Measurements from ENCODE around the gene ELF1.
"Not testable (repeated sequence)": the region's sequence is repeated elsewhere in the genome, so short reads cannot be mapped to it uniquely, and the experiment has no call there.

Gene ELF1

DNA sequence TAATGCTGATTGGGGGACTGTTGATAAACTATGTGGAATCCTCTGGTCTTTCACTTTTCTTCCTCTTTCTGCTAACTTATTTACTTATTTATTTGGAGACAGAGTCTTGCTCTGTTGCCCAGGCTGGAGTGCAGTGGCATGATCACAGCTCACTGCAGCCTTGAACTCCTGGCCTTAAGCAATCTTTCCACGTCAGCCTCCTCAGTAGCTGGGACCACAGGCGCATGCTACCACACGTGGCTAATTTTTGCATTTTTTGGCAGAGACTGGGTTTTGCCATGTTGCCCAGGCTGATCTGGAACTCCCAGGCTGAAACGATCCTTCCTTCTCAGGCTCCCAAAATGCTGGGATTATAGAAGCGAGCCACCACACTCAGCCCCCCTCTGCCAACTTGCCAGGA, 77.5 kb downstream of the ELF1 start:
- FAIRE-seq (no peak), DNase-seq (ENCODE audit: low spot score) (no peak)

DNA sequence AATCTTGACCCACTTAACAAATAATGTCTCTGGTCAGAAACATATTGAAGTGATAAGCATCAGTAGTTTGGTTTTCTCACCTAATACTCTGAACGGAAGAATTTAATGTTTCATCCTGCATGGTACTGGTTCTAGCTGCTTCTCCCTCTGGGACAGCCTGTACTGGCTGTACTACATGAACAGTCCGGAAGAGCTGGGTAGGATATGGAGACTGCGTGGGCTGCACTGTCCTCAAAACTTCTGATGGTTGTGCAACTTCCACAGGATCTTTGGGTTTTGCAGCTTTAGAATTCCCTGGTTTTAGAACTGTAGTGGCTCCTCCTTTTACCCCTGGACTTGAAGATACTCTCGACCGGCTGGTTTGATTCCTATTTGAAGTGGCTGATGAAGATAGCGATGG, 78.3 kb downstream of the ELF1 start:
- DNase-seq (ENCODE audit: low spot score) (no peak), FAIRE-seq (no peak)

DNA sequence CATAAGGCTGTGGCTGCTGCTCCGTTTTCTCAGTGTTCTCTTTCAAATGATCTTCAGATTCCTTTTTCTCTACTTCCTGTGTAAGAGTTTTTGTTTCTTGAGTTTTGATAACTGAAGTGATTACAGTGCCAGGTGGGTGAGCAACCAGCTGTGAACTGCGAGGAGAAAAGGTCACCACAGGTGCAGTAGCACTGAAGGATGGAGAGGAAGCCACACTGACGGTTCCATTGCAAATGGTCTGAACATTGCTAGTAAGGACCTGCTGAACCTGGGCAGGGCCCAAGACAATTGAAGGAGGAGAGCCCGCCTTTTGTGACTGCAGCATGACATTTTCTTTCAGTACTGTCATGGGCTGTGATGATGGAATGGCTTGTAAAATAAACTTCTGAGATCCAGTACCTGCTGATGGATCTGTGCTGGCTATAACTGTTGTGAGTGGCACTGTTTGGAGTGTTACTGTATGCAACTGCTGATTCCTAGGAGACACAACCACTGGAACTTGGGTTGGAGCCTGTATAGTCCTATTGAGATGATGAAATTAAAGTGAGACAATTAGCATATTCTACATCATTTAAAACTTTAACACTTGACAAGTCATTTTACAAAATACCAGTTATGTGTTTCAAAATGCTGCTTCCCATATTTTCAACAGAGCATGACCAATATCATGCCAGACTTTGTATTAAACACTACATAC, 85.5 kb downstream of the ELF1 start:
- no peak for DNase-seq (ENCODE audit: low spot score)
- FAIRE-seq = no peak

DNA sequence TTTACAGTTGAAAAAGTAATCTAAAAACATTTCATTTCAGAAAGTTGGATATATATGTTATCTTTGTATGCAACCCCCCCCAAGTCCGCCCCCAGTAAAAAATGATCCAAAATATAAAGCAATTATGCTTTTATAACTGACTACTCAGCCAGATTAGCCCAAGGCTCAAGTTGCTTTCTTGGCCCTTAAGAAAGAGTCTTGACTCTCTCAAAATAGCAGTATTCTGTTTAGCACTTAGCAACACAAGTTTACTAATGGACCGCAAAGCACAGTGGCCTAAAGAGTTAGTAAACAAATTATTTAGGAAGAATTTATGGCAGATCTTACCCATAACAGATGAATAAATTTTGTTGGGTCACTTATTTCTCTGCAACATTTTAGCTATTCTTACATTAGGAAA, 86.9 kb downstream of the ELF1 start:
- no peak for DNase-seq (ENCODE audit: low spot score)
- no peak for FAIRE-seq

DNA sequence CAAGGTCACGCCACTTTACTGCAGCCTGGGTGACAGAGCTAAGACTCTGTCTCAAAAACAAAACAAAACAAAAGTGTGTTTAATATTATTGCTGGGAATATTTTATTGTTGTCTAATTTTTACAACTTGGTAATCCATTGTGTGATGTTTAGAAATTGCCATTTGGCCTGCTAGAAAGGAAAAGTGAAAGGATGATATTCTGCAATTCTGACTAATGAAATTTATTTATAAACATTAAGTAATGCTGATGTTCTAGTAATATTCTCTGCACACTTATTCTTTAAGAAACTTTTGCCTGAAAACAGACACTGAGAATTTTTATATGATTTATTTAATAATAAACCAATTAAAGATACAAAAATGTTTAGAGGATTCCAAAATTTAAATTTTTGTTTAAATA, 87.4 kb downstream of the ELF1 start:
- DNase-seq (ENCODE audit: low spot score) (no peak), FAIRE-seq (no peak)

DNA sequence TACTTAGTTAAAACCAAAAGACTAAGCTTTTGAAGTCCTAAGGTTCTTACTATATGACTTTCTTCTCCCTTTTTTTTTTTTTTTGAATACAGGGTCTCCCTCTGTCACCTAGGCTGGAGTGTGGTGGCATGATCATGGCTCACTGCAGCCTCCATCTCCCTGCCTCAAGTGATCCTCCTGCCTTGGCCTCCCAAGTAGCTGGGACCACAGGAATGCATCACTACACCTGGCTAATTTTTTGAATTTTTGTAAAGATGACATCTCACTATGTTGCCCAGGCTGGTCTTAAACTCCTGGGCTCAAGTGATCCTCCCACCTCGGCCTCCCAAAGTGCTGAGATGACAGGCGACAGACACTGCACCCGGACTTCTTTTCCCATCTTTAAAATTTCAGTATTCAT, 89.2 kb downstream of the ELF1 start:
- not testable (repeated sequence) for FAIRE-seq

DNA sequence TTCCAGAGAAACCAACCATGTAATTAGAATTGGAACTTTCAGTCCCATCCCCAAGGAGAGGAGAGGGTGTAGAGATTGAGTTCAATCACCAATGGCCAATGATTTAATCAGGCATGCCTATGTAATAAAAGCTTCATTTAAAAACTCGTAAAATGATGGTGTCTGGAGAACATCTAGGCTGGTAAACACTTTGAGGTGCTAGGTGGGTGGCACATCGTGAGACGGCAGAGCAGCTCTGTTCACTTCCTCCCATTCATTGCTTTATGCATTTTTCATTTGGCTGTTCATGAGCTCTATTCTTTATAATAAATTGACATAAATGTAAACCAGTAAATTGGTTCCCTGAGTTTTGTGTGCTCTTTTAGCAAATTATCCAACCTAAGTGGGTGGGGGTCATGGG, 90.1 kb downstream of the ELF1 start:
- FAIRE-seq (no peak), DNase-seq (ENCODE audit: low spot score) (no peak)

More for the DNA sequence above, 89.2 kb downstream of the ELF1 start:
- not testable (repeated sequence) for DNase-seq (ENCODE audit: low spot score)

DNA sequence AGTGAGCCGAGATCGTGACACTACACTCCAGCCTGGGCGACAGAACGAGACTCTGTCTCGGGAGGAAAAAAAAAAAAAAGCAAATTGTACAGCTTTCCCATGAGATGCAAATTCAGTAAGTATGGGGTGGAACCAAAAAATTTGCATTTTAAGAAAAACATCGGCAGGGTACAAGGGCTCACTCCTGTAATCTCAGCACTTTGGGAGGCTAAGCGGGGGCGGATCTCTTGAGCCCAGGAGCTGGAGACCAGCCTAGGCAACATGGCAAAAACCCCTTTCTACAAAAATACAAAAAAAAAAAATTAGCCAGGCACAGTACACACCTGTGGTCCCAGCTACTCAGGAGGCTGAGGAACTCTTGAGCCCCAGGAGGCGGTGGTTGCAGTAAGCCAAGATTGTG, 91.2 kb downstream of the ELF1 start:
- FAIRE-seq = no peak

DNA sequence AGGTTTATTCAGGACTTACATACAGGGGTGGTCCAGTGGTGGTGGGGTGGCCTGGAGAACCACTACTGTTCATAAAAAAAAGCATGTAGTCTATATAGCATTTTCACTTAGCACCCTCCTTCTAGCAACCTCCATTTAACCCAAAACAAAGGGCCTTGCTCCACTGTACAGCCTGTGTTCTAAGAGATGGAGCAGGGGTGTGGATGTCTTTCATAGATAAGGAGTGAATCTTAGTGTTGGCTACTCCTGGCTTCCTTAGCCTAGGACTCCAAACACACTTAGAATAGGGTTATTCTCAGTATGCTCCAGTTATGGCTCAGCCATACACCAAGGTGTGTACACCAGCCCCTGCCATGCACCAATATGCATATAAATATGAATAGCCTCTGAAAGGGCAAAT, 95.2 kb downstream of the ELF1 start:
- no peak for FAIRE-seq

More for the DNA sequence above, 91.2 kb downstream of the ELF1 start:
- DNase-seq (ENCODE audit: low spot score) = no peak

DNA sequence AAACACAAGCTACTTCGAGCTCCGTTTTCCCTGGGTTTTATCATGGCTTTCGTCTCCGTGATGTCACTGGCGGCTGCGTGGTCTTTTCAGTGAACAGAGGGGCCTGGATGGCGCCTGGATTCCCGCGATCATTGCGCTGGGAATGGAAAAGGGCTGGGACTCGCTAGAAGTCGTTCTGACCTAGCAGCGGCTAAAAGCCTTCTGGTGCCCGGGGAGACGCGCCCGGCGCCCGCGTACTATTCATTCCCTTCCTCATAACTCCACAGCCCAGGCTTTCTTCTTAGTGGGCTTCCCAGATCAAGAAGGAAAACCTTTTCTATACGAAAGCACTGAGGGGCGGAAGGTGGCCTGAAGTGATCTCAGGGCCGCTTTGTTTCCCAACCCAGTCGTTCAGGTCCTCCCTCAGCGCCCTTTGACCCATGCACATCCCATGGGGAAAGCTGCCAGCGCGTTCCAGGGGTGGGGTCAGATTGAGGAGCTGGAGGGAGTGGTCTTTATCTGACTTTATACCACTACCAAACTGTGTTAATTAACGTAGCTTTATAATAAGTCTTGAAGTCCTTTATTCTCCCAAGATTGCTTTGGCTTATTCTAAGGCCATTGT, 96.6 kb downstream of the ELF1 start:
- no peak for DNase-seq (ENCODE audit: low spot score)
- no peak for FAIRE-seq

More for the DNA sequence above, 95.2 kb downstream of the ELF1 start:
- DNase-seq (ENCODE audit: low spot score) = no peak

DNA sequence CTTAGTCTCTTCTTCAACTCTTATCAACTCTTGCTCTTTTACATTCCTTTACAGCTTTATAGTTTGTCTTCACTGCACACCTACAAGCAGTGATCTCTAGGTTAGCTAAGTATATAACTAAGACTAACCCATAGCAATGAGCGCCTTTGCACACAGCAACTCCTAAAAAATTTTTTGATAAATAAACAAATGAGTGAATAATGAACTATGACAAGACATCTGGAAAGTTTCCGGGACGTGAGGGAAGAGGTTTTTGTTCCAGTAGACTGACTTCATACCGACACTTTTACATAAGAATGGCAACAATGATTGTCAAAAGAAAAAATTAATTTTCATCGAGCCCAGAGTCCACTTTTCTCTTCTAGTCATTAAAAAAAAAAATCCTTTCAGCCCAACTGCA, 98.3 kb downstream of the ELF1 start:
- FAIRE-seq (no peak), DNase-seq (ENCODE audit: low spot score) (no peak)

DNA sequence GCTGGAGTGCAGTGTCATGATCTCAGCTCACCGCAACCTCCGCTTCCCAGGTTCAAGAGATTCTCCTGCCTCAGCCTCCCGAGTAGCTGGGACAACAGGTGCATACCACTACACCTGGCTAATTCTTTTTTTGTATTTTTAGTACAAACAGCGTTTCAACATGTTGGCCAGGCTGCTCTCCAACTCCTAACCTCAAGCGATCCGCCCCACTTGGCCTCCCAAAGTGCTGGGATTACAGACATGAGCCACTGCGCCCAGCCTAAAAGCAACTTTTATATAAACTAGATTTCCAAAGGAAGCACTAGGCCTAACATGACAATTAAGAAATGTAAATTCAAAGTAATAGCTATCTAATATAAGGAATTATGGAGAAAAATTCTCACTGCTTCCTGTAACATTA, 99.2 kb downstream of the ELF1 start:
- not testable (repeated sequence) for FAIRE-seq; DNase-seq (ENCODE audit: low spot score)

DNA sequence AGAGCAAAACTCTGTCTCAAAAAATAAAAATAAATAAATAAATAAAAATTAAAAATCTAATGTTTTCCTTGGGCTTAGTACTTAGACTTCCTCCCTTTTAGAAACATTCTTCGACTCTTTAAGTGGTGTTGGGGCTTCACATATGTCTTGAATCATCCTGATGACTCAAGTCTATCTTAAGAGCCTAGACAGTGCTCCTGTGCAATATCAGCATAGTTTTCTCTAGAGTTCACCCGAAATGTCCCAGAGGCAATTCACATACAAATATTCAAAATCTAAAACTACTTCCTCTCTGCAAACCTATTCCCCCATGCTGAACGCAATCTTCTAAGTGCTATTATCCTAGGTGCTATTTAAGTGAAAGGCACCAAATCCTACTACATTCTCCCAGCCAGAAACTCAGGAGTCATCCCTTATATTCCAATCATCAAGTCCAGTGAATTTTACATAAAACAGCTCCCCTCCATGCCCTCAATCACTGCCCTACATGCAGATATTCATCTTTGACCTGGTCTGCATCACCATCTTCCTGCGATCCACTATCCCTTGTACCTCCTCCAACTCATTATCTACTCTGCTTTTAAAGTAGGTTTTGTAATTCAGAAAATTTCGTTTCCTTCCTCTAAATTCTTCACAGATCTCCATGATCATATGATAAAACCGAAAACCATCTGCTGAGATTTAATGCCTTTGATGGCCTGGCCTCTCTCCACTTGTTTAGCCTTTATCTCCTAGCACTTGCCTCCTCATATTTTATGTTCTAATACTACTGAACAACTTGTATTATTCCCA, 102.7 kb downstream of the ELF1 start:
- DNase-seq (ENCODE audit: low spot score) = no peak
- FAIRE-seq = no peak

DNA sequence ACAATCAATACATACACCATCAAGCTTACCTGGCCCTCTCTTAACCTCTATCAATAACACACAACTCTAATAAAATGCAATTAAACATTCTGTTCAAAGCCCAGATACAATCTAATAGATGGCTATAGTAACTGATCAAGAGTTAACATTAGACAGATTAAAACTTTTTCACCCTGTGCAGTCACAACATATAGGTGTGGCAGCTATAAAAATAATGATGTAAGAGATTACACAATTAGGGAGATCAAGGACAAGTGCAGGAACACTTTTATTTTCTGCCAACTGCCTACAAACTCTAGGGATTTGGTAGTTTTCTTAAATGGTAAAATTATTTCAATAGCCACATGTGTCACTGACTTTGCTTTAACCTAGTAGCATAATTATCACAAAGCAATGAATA, 104.3 kb downstream of the ELF1 start:
- not testable (repeated sequence) for FAIRE-seq; DNase-seq (ENCODE audit: low spot score)

DNA sequence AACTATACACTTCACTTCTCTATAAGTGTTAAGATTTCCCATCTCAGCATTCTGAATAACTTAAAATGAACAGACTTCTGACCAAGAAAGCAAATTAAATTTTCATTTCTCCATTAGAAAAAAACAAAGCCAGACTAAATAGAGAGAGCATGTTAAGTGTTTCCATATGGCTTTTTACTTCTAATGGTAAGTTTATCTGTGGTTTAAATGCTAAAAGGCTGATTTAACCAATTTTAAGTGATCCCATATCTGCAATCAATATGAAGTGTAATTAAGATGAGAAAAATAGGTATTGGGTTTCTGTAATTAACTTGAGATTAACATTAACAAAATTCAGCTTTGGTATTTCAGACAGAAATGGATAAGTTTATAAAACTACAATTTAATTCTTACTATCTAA, 107.8 kb downstream of the ELF1 start:
- no peak for DNase-seq (ENCODE audit: low spot score)
- no peak for FAIRE-seq

DNA sequence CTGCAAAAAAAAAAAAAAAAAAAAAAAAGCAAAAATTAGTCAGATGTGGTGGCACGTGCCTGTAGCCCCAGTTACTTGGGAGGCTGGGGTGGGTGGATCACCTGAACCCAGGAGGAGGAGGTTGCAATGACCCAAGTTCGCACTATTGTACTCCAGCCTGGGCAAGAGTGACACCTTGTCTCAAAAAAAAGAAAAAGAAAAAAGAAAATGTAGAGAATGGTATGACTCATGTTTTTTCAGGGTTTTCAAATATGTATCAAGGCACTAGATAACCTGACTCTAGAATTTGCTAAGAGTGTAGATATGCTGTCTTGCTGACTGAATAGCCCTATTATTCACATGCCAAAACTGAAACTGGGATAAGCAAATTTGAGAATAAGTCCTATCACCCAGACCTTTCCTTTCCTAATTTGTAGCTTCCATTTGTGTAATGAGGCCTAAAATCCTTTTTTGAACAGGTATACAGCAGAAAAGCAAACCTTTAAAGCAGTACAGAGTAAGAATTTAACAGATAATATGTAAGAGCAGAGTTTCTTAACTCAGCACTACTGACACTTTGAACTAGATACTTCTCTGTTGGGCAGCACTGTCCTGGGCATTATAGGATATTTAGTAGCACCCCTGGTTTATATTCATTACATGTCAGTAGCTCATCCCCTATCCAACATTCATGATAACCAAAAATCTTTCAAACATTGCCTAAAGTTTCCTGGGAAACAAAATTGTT, 108.6 kb downstream of the ELF1 start:
- DNase-seq (ENCODE audit: low spot score) (no peak), FAIRE-seq (no peak)

DNA sequence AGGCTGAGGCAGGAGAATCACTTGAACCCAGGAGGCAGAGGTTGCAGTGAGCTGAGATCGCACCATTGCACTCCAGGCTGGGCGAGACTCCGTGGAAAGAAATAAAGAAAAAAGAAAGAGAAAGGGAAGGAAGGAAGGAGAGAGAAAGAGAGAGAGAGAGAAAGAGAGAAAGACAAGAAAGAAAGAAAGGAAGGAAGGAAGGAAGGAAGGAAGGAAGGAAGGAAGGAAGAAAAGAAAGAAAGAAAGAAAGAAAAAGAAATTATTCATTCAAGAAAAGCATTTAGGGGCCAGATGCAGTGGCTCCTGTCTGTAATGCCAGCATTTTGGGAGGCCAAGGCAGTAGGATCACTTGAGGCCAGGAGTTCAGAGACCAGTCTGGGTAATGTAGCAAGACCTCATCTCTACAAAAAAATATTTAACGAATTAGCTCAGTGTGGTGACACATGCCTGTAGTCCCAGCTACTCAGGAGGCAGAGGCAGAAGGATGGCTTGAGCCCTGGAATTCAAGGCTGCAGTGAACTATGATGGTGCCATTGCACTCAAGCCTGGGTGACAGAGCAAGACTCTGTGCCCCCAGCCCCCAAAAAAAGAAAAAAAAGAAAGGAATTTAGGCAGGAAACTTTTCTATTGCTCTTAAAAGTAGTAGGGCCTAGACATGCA, 109.4 kb downstream of the ELF1 start:
- FAIRE-seq; DNase-seq (ENCODE audit: low spot score): not testable (repeated sequence)

DNA sequence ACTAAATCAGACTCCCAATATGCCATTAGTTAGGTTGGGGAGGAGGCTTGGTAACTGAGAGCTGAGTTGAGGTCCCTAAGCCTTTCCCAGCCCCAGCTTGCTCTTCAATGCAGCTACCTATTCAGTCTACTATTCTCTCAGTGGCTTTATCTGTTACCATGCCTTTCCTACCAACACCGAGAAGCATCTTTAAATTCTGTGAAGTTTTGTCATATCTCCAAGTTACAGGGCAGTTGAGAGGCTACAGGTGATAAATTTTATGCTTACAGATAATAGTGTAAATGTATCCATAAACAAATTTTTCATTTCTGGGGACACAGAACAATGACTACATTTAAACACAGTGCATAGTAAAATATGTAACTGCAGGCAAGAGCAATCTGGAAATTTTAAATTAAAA, 110.6 kb downstream of the ELF1 start:
- FAIRE-seq (no peak), DNase-seq (ENCODE audit: low spot score) (no peak)

DNA sequence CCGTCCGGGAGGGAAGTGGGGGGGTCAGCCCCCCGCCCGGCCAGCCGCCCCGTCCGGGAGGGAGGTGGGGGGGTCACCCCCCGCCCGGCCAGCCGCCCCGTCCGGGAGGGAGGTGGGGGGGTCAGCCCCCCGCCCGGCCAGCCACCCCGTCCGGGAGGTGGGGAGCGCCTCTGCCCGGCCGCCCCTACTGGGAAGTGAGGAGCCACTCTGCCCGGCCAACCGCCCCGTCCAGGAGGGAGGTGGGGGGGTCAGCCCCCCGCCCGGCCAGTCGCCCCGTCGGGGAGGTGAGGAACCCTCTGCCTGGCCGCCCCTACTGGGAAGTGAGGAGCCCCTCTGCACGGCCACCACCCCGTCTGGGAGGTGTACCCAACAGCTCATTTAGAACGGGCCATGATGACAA, 118.1 kb downstream of the ELF1 start:
- FAIRE-seq; DNase-seq (ENCODE audit: low spot score): not testable (repeated sequence)

DNA sequence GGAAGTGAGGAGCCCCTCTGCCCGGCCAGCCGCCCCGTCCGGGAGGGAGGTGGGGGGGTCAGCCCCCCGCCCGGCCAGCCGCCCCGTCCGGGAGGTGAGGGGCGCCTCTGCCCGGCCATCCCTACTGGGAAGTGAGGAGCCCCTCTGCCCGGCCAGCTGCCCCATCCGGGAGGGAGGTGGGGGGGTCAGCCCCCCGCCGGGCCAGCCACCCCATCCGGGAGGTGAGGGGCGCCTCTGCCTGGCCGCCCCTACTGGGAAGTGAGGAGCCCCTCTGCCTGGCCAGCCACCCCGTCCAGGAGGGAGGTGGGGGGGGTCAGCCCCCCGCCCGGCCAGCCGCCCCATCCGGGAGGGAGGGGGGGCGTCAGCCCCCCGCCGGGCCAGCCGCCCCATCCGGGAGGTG, 118.5 kb downstream of the ELF1 start:
- FAIRE-seq; DNase-seq (ENCODE audit: low spot score): not testable (repeated sequence)

DNA sequence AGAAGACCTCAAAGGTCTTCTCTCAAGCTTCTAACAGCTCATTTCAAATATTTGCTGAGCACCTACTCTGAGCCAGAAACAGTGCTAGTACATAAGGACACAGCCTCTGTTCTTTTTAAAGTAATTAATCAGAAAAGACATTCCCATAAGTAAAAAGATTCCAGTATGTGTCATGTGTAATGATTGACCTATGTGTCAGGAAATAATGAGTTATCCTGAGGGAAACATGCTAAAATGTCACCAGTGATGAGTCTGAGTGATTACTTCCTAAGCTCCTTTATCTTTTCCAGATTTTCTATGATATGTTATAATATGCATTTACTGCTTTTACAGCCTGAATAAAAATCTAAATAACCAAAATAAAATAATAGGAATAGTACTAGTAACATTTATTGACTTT, 122.1 kb downstream of the ELF1 start:
- DNase-seq (ENCODE audit: low spot score) (no peak), FAIRE-seq (peak; percentile 49)
